H1 (cell line): Measurements from ENCODE around the gene TJP3. TPM values are rescaled to one million over a fixed set of nuclear protein-coding genes. Genes with fewer than 3 reads are reported as not detected.

Source experiments
- CTCF ChIA-PET: fragments of 300-600 bp; sonication (Branson Sonifier 250); formaldehyde crosslinking; loops from one replicate; lab custom pipeline; 2021; ENCODE audit not compliant: partially characterized antibody; lab: Charles Lee
- POLR2A ChIA-PET: fragments of 300-600 bp; sonication (Branson Sonifier 250); formaldehyde crosslinking; loops from one replicate; lab custom pipeline; 2021; ENCODE audit warnings: inconsistent platforms; ENCODE audit not compliant: partially characterized antibody; lab: Charles Lee
- DNase-seq, 2 experiments: peaks; one replicate each; pipeline versions ENCODE4 v3.0.0 to v3.0.0-alpha.2; 2010 to 2022; ENCODE audit warnings: low spot score in 2 of 2, low read depth in 1 of 2, mixed read lengths in 1 of 2
- FAIRE-seq: peaks from 2 replicates; lab custom pipeline; 2011; peaks lifted over from hg19 to GRCh38; lab: Jason Lieb, UNC
- H2AFZ ChIP-seq: 2 replicates; pipeline ENCODE4 v1.8.1; 2012; ENCODE audit warnings: low read length, inconsistent platforms
- H2AK5ac ChIP-seq: 2 replicates; pipeline ENCODE4 v1.6.1; 2013; ENCODE audit warnings: low read depth, low read length
- H2BK120ac ChIP-seq: replicated peaks from 2 replicates; pipeline ENCODE3; 2013; ENCODE audit warnings: low read depth, low read length, inconsistent platforms
- H2BK12ac ChIP-seq: 2 replicates; pipeline ENCODE4 v1.6.1; 2013; ENCODE audit warnings: low read depth, low read length
- H2BK15ac ChIP-seq: 2 replicates; pipeline ENCODE4 v1.6.1; 2013; ENCODE audit warnings: low read length
- H2BK20ac ChIP-seq: 2 replicates; pipeline ENCODE4 v1.6.1; 2013; ENCODE audit warnings: low read length
- H2BK5ac ChIP-seq: 2 replicates; pipeline ENCODE4 v1.6.1; 2013; ENCODE audit warnings: low read depth, low read length
- H3K14ac ChIP-seq: 2 replicates; pipeline ENCODE4 v1.6.1; 2013; ENCODE audit warnings: inconsistent platforms; ENCODE audit not compliant: insufficient read length
- H3K18ac ChIP-seq: 2 replicates; pipeline ENCODE4 v1.6.1; 2013; ENCODE audit warnings: low read length; ENCODE audit errors: extremely low read depth
- H3K23ac ChIP-seq: 2 replicates; pipeline ENCODE4 v1.6.1; 2013; ENCODE audit warnings: inconsistent platforms; ENCODE audit not compliant: insufficient read length
- H3K23me2 ChIP-seq: 2 replicates; pipeline ENCODE4 v1.6.1; 2013; ENCODE audit warnings: low read depth, low read length
- H3K27ac ChIP-seq: 2 replicates; pipeline ENCODE4 v1.6.1; 2011; ENCODE audit warnings: low read depth, low read length, inconsistent platforms
- H3K27me3 ChIP-seq, 4 experiments: replicated peaks in 1 of 4; 1 replicate in 1 of 4; 2 replicates in 3 of 4; pipeline versions ENCODE4 v1.6.1 to v1.8.1; 2011 to 2013; ENCODE audit warnings: low read length in 3 of 4, mild to moderate bottlenecking in 3 of 4, inconsistent platforms in 2 of 4, mixed read lengths in 2 of 4, moderate library complexity in 1 of 4; ENCODE audit not compliant: control insufficient read depth in 3 of 4, insufficient read depth in 3 of 4; ENCODE audit errors: extremely low read depth in 1 of 4
- H3K36me3 ChIP-seq, 4 experiments: 2 replicates each; pipeline versions ENCODE4 v1.6.1 to v1.8.1; 2011 to 2013; ENCODE audit warnings: mild to moderate bottlenecking in 4 of 4, low read length in 3 of 4, moderate library complexity in 2 of 4, control low read depth in 1 of 4, inconsistent platforms in 1 of 4; ENCODE audit not compliant: insufficient read depth in 4 of 4, control insufficient read depth in 2 of 4
- H3K4ac ChIP-seq: replicated peaks from 2 replicates; pipeline ENCODE3; 2013; ENCODE audit warnings: low read length, low read depth, mixed read lengths, inconsistent platforms; ENCODE audit not compliant: insufficient read length
- H3K4me1 ChIP-seq, 4 experiments: replicated peaks in 1 of 4; 1 replicate in 1 of 4; 2 replicates in 3 of 4; pipeline versions ENCODE4 v1.6.1 to v1.8.1; 2011 to 2013; ENCODE audit warnings: low read length in 3 of 4, inconsistent platforms in 2 of 4, mixed read lengths in 1 of 4; ENCODE audit not compliant: insufficient read depth in 4 of 4, control insufficient read depth in 3 of 4
- H3K4me2 ChIP-seq, 2 experiments: 2 replicates each; pipeline versions ENCODE4 v1.6.1 to v1.8.1; 2011 to 2013; ENCODE audit warnings: low read depth in 2 of 2, low read length in 2 of 2, control low read depth in 1 of 2, inconsistent platforms in 1 of 2, mild to moderate bottlenecking in 1 of 2; ENCODE audit not compliant: insufficient read depth in 1 of 2
- H3K4me3 ChIP-seq, 4 experiments: fragments of 200-600, 300-600 bp in 1 of 4; sonication (generic), shearing (Covaris generic), sonication (Bioruptor Twin) in 1 of 4; 2 replicates each; pipeline versions ENCODE4 v1.5.1 to v1.8.1; 2011 to 2016; ENCODE audit warnings: low read length in 4 of 4, low read depth in 3 of 4, control low read depth in 2 of 4, inconsistent platforms in 2 of 4, mild to moderate bottlenecking in 2 of 4, mixed read lengths in 1 of 4, moderate library complexity in 1 of 4; ENCODE audit not compliant: insufficient read depth in 2 of 4; ENCODE audit errors: extremely low read depth in 1 of 4
- H3K56ac ChIP-seq: replicated peaks from 2 replicates; pipeline ENCODE3; 2013; ENCODE audit warnings: low read depth, mild to moderate bottlenecking, mixed read lengths, low read length, inconsistent platforms; ENCODE audit not compliant: insufficient read length
- H3K79me1 ChIP-seq: 2 replicates; pipeline ENCODE4 v1.6.1; 2013; ENCODE audit warnings: low read depth, low read length, control low read depth
- H3K79me2 ChIP-seq, 2 experiments: 2 replicates each; pipeline versions ENCODE4 v1.6.1 to v1.8.1; 2012 to 2013; ENCODE audit warnings: low read length in 2 of 2, mild to moderate bottlenecking in 2 of 2, inconsistent platforms in 1 of 2; ENCODE audit not compliant: insufficient read depth in 2 of 2, control insufficient read depth in 1 of 2
- H3K9ac ChIP-seq, 4 experiments: replicated peaks in 1 of 4; 1 replicate in 1 of 4; 2 replicates in 3 of 4; pipeline versions ENCODE4 v1.6.1 to v1.8.1; 2011 to 2013; ENCODE audit warnings: low read depth in 3 of 4, low read length in 3 of 4, control low read depth in 2 of 4, mild to moderate bottlenecking in 2 of 4, moderate library complexity in 2 of 4, inconsistent platforms in 1 of 4; ENCODE audit errors: extremely low read depth in 1 of 4
- H3K9me3 ChIP-seq, 2 experiments: 2 replicates each; pipeline versions ENCODE4 v1.6.1 to v1.8.1; 2012 to 2013; ENCODE audit warnings: mild to moderate bottlenecking in 2 of 2, moderate library complexity in 2 of 2, control low read depth in 1 of 2, inconsistent platforms in 1 of 2, low read depth in 1 of 2, low read length in 1 of 2, mixed read lengths in 1 of 2; ENCODE audit not compliant: insufficient read depth in 2 of 2
- H4K20me1 ChIP-seq, 2 experiments: replicated peaks in 1 of 2; 2 replicates each; pipeline versions ENCODE3 to v1.8.1; 2011 to 2013; ENCODE audit warnings: inconsistent platforms in 2 of 2, low read length in 2 of 2, mild to moderate bottlenecking in 1 of 2; ENCODE audit not compliant: insufficient read depth in 2 of 2, control insufficient read depth in 1 of 2
- H4K5ac ChIP-seq: 2 replicates; pipeline ENCODE4 v1.6.1; 2013; ENCODE audit warnings: low read length, low read depth, mixed read lengths, inconsistent platforms; ENCODE audit not compliant: insufficient read length
- H4K8ac ChIP-seq: 2 replicates; pipeline ENCODE4 v1.8.0; 2013; ENCODE audit warnings: mild to moderate bottlenecking, moderate library complexity, low read length, inconsistent platforms; ENCODE audit not compliant: insufficient read depth; ENCODE audit errors: extremely low read depth
- H4K91ac ChIP-seq: replicated peaks from 2 replicates; pipeline ENCODE3; 2013; ENCODE audit warnings: low read length, mixed read lengths, inconsistent platforms; ENCODE audit not compliant: insufficient read length
- ATF3 ChIP-seq: IDR thresholded peaks from 2 replicates; pipeline ENCODE4 v1.6.1; 2011; ENCODE audit warnings: low read depth, mild to moderate bottlenecking, low read length; ENCODE audit not compliant: insufficient read depth
- BCL11A ChIP-seq, 2 experiments: IDR thresholded peaks; one replicate each; pipeline ENCODE4 v1.6.1; 2011; ENCODE audit warnings: low read depth in 2 of 2, low read length in 2 of 2, mild to moderate bottlenecking in 2 of 2
- CBX5 ChIP-seq: fragments of 300-800, 300-1000 bp; sonication (generic); IDR thresholded peaks from 2 replicates; pipeline ENCODE4 v1.7.1; 2016; ENCODE audit warnings: antibody characterized with exemption, low read length, low read depth
- CBX8 ChIP-seq: fragments of 300-800, 300-1000 bp; sonication (generic); IDR thresholded peaks from 2 replicates; pipeline ENCODE4 v1.7.1; 2016; ENCODE audit warnings: low read depth, low read length, borderline replicate concordance
- CEBPB ChIP-seq: IDR thresholded peaks from 2 replicates; pipeline ENCODE4 v1.6.1; 2012; ENCODE audit warnings: low read depth, low read length
- EZH2 ChIP-seq: fragments of 200-600 bp; sonication (generic); IDR thresholded peaks from 2 replicates; pipeline ENCODE4 v1.7.1; 2012; ENCODE audit warnings: low read depth, mild to moderate bottlenecking, moderate library complexity, low read length, inconsistent platforms; ENCODE audit not compliant: severe bottlenecking
- JUND ChIP-seq: IDR thresholded peaks from 2 replicates; pipeline ENCODE4 v1.6.1; 2011; ENCODE audit warnings: mild to moderate bottlenecking, improper control_type of control experiment, low read length
- POU5F1 ChIP-seq: IDR thresholded peaks from 2 replicates; pipeline ENCODE4 v1.6.1; 2011; ENCODE audit warnings: low read depth, mild to moderate bottlenecking, low read length, moderate library complexity
- SIRT6 ChIP-seq: IDR thresholded peaks from one replicate; pipeline ENCODE4 v1.7.1; 2012; ENCODE audit warnings: low read length, inconsistent platforms
- USF2 ChIP-seq: IDR thresholded peaks from 2 replicates; pipeline ENCODE4 v1.6.1; 2011; ENCODE audit warnings: low read length, improper control_type of control experiment
- WGBS, 2 experiments: shearing (Covaris generic) in 1 of 2; methylation state at CpG; one replicate each; pipeline versions ENCODE4 v1.1.6 to v1.1.7; 2013 to 2015; ENCODE audit warnings: low lambda C conversion rate in 2 of 2, mixed read lengths in 2 of 2, inconsistent platforms in 1 of 2, low coverage in 1 of 2, missing lambda C conversion rate in 1 of 2; ENCODE audit not compliant: insufficient replicate concordance in 2 of 2, insufficient coverage in 1 of 2, insufficient read length in 1 of 2; ENCODE audit errors: extremely low coverage in 1 of 2, missing lambda C conversion rate in 1 of 2; 5-methylcytosine and 5-hydroxymethylcytosine counted together
- polyA plus RNA-seq, 7 experiments: library from polyadenylated mRNA; depleted of rRNA in 3 of 7; stranded (reverse) in 5 of 7; unstranded in 2 of 7; fragments of >200 nt in 5 of 7; fragments of 200-250 nt in 2 of 7; gene quantifications; 1 replicate in 5 of 7; 2 replicates in 1 of 7; 4 replicates in 1 of 7; pipeline versions ENCODE4 v1.2.1 to v1.2.3, GENCODE V29; 2011 to 2013; ENCODE audit warnings: missing spikeins in 2 of 7, mixed read lengths in 2 of 7
- total RNA-seq: library from RNA; stranded (reverse); fragmentation: NEBNext Ultra II Directional; extraction: Animal tissue kit (Norgen Biotek cat#: 25700); gene quantifications from 2 replicates; pipeline ENCODE4 v1.2.1, GENCODE V29; 2021

Gene TJP3
- total and polyA plus RNA-seq, 2 of the 8 experiments (the other 6 are each of a cell fraction or from before 2014, with no cell fraction given) = 17.1 to 26.1 TPM

GRCh38 chr19:3767050-3767449, 58.9 kb downstream of the TJP3 start:
- no peak overlapping the region for H3K9ac ChIP-seq
- TF ChIP-seq BCL11A (IDR thresholded peaks at IDR 0.05; ENCODE audit: low read depth in 2 of 2, low read length in 2 of 2) (no peak), CEBPB (no peak), CBX5 (no peak), SIRT6 (no peak), ATF3 (no peak), CBX8 (no peak), POU5F1 (no peak), USF2 (no peak), JUND (no peak), EZH2 (no peak)
- TF ChIP-seq, all 59 proteins: peak for 0
- no peak overlapping the region for H3K4me3 ChIP-seq
- no peak overlapping the region for H3K4ac ChIP-seq
- no peak for DNase-seq
- H2BK20ac ChIP-seq = no peak overlapping the region
- no peak overlapping the region for H3K18ac ChIP-seq
- no peaks in the 10 kb centered on the region; the same call in 1 of the 2 replicates for H3K23me2 ChIP-seq
- no peaks in the 10 kb centered on the region for H3K9me3 ChIP-seq
- peaks cover 0 to 8% (median 3%) of the 10 kb centered on the region in 4 experiments; a peak in 6 of 8 replicates for H3K36me3 ChIP-seq
- peaks cover 0 to 11% of the 10 kb centered on the region in 2 experiments for H4K20me1 ChIP-seq
- H3K27ac ChIP-seq = no peak overlapping the region
- no peak overlapping the region for H2AK5ac ChIP-seq
- no peak overlapping the region for H2BK5ac ChIP-seq
- ChIA-PET POLR2A (interaction anchor here (1.3 kb wide), 1 partner anchor 16 kb away, joined by 4 read pairs; no protein-coding TSS in a partner anchor), CTCF (no interaction called here)
- H2BK120ac ChIP-seq = no peak overlapping the region
- peaks cover 0 to 2% of the 10 kb centered on the region in 2 experiments; a peak in 1 of 4 replicates for H3K79me2 ChIP-seq
- no peak overlapping the region for H3K56ac ChIP-seq
- H3K4me2 ChIP-seq = no peak overlapping the region
- peaks cover 0 to 5% (median 2%) of the 10 kb centered on the region in 4 experiments; a peak in 2 of 7 replicates for H3K4me1 ChIP-seq
- H4K5ac ChIP-seq = no peak overlapping the region
- H4K91ac ChIP-seq = no peak overlapping the region
- H2AFZ ChIP-seq = no peak overlapping the region
- WGBS, 2 experiments = 95% methylated on average over 22 of the region's 23 CpGs; no CpG with 5 or more reads in 1 of the 2 experiments
- FAIRE-seq = no peak
- H2BK15ac ChIP-seq = no peak overlapping the region
- no peak overlapping the region for H2BK12ac ChIP-seq
- H4K8ac ChIP-seq = no peak overlapping the region
- H3K23ac ChIP-seq = no peak overlapping the region
- H3K27me3 ChIP-seq = no peaks in the 10 kb centered on the region
- no peak overlapping the region for H3K14ac ChIP-seq
- 0 out of 2 replicates have a peak, but pooled peaks cover 3% of the 10 kb centered on the region for H3K79me1 ChIP-seq
